Fibroblast of skin of back (primary cell): ENCODE data around the gene TPP1.

ENCODE experiments used
- DNase-seq: peaks from one replicate; pipeline ENCODE4 v3.0.0-alpha.2; 2013

TPP1 gene

GRCh38 chr11:6646918-6647679 is 27.9 kb upstream of the TPP1 start:
- DNase-seq = peak; percentile 43

- DNase-seq = peak; percentile 70
These were observed 27.3 kb upstream of the TPP1 start for GRCh38 chr11:6646576-6646917.

GRCh38 chr11:6646071-6646470 is 26.8 kb upstream of the TPP1 start:
- DNase-seq = peak; percentile 61

GRCh38 chr11:6642957-6643356 is 23.7 kb upstream of the TPP1 start:
- no peak for DNase-seq

- no peak for DNase-seq
These were observed 21.9 kb upstream of the TPP1 start for GRCh38 chr11:6640985-6641701.

- no peak for DNase-seq
These were observed 21.1 kb upstream of the TPP1 start for GRCh38 chr11:6640036-6640984.

- DNase-seq = no peak
These were observed 19.2 kb upstream of the TPP1 start for GRCh38 chr11:6638429-6638828.

GRCh38 chr11:6637871-6638270 is 18.6 kb upstream of the TPP1 start:
- no peak for DNase-seq

- no peak for DNase-seq
These were observed 17.3 kb upstream of the TPP1 start for GRCh38 chr11:6636480-6636879.

GRCh38 chr11:6635082-6635932 is 16.1 kb upstream of the TPP1 start:
- no peak for DNase-seq

GRCh38 chr11:6634534-6634933 is 15.3 kb upstream of the TPP1 start:
- no peak for DNase-seq

- DNase-seq = no peak
These were observed 14.5 kb upstream of the TPP1 start for GRCh38 chr11:6633422-6634408.

GRCh38 chr11:6632116-6633073 is 13.2 kb upstream of the TPP1 start:
- DNase-seq = no peak

GRCh38 chr11:6631361-6631890 is 12.2 kb upstream of the TPP1 start:
- no peak for DNase-seq

GRCh38 chr11:6630632-6631291 is 11.5 kb upstream of the TPP1 start:
- DNase-seq = no peak

GRCh38 chr11:6629892-6630631 is 10.8 kb upstream of the TPP1 start:
- no peak for DNase-seq

GRCh38 chr11:6629573-6629891 is 10.3 kb upstream of the TPP1 start:
- DNase-seq = no peak

GRCh38 chr11:6628526-6628925 is 9.3 kb upstream of the TPP1 start:
- no peak for DNase-seq
